ENCODE measurements around the gene AQR.

DNA sequence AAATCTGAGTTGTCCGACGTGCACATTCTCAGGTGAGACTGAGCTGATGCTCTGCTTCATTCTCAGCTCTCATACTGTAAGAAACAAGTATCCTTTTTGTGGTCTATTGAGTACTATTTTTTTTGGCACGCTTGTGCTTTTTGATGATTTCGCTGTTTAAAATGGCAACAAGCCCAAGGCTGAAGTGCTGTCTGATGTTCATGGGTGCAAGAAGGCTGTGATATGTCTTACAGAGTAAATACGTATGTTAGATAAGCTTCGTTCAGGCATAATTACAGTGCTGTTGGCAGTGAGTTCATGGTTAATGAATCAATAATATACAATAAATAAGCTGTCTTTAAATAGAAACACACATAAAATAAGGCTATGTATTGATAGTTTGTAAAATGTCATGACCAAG lies 27.2 kb downstream of the AQR start:
- TF ChIP-seq POLR2A (IDR thresholded peaks at IDR 0.05; ENCODE audit: low read length) (no peak), GATA1 (IDR thresholded peaks at IDR 0.05; ENCODE audit: low read depth, low read length) (no peak)

All from erythroblast (primary cell).